Neural progenitor cell (in vitro differentiated cells): ENCODE measurements around the gene AP1B1.
"Not testable (repeated sequence)": the region's sequence is repeated elsewhere in the genome, so short reads cannot be mapped to it uniquely, and the experiment has no call there.

Experiments
- EZH2 ChIP-seq: fragments of 200-600 bp; sonication (generic); IDR thresholded peaks from 2 replicates; pipeline ENCODE4 v1.6.1; 2017; ENCODE audit warnings: antibody characterized with exemption, mild to moderate bottlenecking, moderate library complexity
- TF ChIP-seq, protein P1 (sequence below): fragments of 200-600 bp; sonication (generic); IDR thresholded peaks from 2 replicates; pipeline ENCODE4 v1.5.1; 2017; ENCODE audit warnings: antibody characterized with exemption, mild to moderate bottlenecking

DNA sequence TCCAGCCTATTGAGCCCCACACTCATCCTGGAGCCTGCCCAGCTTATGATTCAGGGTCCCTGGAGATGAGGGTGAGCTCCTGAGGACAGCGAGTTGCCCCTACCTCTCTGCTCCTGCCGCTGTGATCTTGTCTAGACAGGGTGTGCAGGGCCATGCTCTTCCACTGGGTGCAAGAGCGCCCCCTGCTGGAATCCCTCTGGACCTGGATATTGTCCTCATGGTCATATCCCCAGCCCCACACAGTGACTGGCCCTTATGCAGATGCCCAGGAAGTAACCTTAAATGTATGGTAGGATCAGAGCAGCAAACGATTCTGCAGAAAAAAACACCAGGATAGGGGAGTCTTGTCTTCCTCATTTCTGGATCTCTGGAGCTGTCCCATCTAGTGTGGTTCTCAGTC, 24.4 kb upstream of the AP1B1 start:
- TF ChIP-seq EZH2, result not testable (repeated sequence)
- TF ChIP-seq, protein P1, sequence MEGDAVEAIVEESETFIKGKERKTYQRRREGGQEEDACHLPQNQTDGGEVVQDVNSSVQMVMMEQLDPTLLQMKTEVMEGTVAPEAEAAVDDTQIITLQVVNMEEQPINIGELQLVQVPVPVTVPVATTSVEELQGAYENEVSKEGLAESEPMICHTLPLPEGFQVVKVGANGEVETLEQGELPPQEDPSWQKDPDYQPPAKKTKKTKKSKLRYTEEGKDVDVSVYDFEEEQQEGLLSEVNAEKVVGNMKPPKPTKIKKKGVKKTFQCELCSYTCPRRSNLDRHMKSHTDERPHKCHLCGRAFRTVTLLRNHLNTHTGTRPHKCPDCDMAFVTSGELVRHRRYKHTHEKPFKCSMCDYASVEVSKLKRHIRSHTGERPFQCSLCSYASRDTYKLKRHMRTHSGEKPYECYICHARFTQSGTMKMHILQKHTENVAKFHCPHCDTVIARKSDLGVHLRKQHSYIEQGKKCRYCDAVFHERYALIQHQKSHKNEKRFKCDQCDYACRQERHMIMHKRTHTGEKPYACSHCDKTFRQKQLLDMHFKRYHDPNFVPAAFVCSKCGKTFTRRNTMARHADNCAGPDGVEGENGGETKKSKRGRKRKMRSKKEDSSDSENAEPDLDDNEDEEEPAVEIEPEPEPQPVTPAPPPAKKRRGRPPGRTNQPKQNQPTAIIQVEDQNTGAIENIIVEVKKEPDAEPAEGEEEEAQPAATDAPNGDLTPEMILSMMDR, result peak; percentile 59
